Activated naive CD8-positive, alpha-beta T cell (primary cell): ENCODE data around the gene THOC5.

ENCODE experiments used
- H3K27ac Mint-ChIP-seq: one replicate; pipeline ENCODE4 v1.8.0; 2021; ENCODE audit warnings: mixed read lengths
- H3K27me3 Mint-ChIP-seq: one replicate; pipeline ENCODE4 v1.8.0; 2021; ENCODE audit warnings: mixed read lengths
- H3K36me3 Mint-ChIP-seq: one replicate; pipeline ENCODE4 v1.8.0; 2021; ENCODE audit warnings: mixed read lengths
- H3K4me1 Mint-ChIP-seq: one replicate; pipeline ENCODE4 v1.8.0; 2021; ENCODE audit warnings: low read depth, mixed read lengths
- H3K4me3 Mint-ChIP-seq: one replicate; pipeline ENCODE4 v1.8.0; 2021; ENCODE audit warnings: mild to moderate bottlenecking, mixed read lengths
- H3K9me3 Mint-ChIP-seq: one replicate; pipeline ENCODE4 v1.8.0; 2021; ENCODE audit warnings: low read depth, mixed read lengths

Gene THOC5

GRCh38 chr22:29479417-29480261, 73.9 kb downstream of the THOC5 start, which contains the start of gene NEFH:
Gene NEFH, plus strand, starts transcription at chr22:29480218. Its CDS starts 45 bp downstream, at chr22:29480263.
- peaks cover 22% of the 10 kb centered on the region for H3K27me3 Mint-ChIP-seq
- H3K36me3 Mint-ChIP-seq: no peaks in the 10 kb centered on the region
- H3K9me3 Mint-ChIP-seq: no peaks in the 10 kb centered on the region
- peak within 1 kb of the TSS; percentile 74 for H3K4me3 Mint-ChIP-seq
- peaks cover 14% of the 10 kb centered on the region for H3K4me1 Mint-ChIP-seq
- no peak within 1 kb of the TSS for H3K27ac Mint-ChIP-seq

- Mint-ChIP-seq H3K27ac (no peak overlapping the region), H3K4me3 (no peak overlapping the region), H3K4me1 (peaks cover 14% of the 10 kb centered on the region), H3K9me3 (no peaks in the 10 kb centered on the region), H3K27me3 (peaks cover 22% of the 10 kb centered on the region), H3K36me3 (no peaks in the 10 kb centered on the region)
Observed at GRCh38 chr22:29478326-29479276, 75.0 kb downstream of the THOC5 start.

- H3K27ac Mint-ChIP-seq: no peak overlapping the region
- H3K4me3 Mint-ChIP-seq: no peak overlapping the region
- no peaks in the 10 kb centered on the region for H3K9me3 Mint-ChIP-seq
- peaks cover 22% of the 10 kb centered on the region for H3K27me3 Mint-ChIP-seq
- H3K36me3 Mint-ChIP-seq: no peaks in the 10 kb centered on the region
- peaks cover 14% of the 10 kb centered on the region for H3K4me1 Mint-ChIP-seq
Observed at GRCh38 chr22:29477723-29478318, 75.7 kb downstream of the THOC5 start.

- Mint-ChIP-seq H3K27ac (no peak overlapping the region), H3K4me3 (no peak overlapping the region), H3K36me3 (no peaks in the 10 kb centered on the region), H3K4me1 (peaks cover 9% of the 10 kb centered on the region), H3K9me3 (no peaks in the 10 kb centered on the region), H3K27me3 (peaks cover 19% of the 10 kb centered on the region)
Observed at GRCh38 chr22:29476116-29476515, 77.4 kb downstream of the THOC5 start.

- H3K27me3 Mint-ChIP-seq: peaks cover 20% of the 10 kb centered on the region
Observed at GRCh38 chr22:29475550-29475949, 78.0 kb downstream of the THOC5 start.

GRCh38 chr22:29473001-29473400, 80.6 kb downstream of the THOC5 start:
- Mint-ChIP-seq H3K4me3 (no peak overlapping the region), H3K36me3 (no peaks in the 10 kb centered on the region), H3K27me3 (peaks cover 11% of the 10 kb centered on the region), H3K9me3 (no peaks in the 10 kb centered on the region), H3K27ac (no peak overlapping the region), H3K4me1 (peaks cover 3% of the 10 kb centered on the region)

More at GRCh38 chr22:29475550-29475949, 78.0 kb downstream of the THOC5 start:
- Mint-ChIP-seq H3K9me3 (no peaks in the 10 kb centered on the region), H3K27ac (no peak overlapping the region), H3K36me3 (no peaks in the 10 kb centered on the region), H3K4me3 (no peak overlapping the region), H3K4me1 (peaks cover 11% of the 10 kb centered on the region)

GRCh38 chr22:29470159-29470855, 83.2 kb downstream of the THOC5 start:
- Mint-ChIP-seq H3K4me1 (peaks cover 3% of the 10 kb centered on the region), H3K9me3 (no peaks in the 10 kb centered on the region), H3K4me3 (peak overlapping the region; percentile 61), H3K27ac (no peak overlapping the region), H3K27me3 (peaks cover 7% of the 10 kb centered on the region), H3K36me3 (no peaks in the 10 kb centered on the region)

GRCh38 chr22:29469755-29470154, 83.8 kb downstream of the THOC5 start:
- Mint-ChIP-seq H3K27me3 (peaks cover 7% of the 10 kb centered on the region), H3K36me3 (no peaks in the 10 kb centered on the region), H3K4me3 (peak overlapping the region; percentile 61), H3K9me3 (no peaks in the 10 kb centered on the region), H3K27ac (no peak overlapping the region), H3K4me1 (peaks cover 3% of the 10 kb centered on the region)

- no peaks in the 10 kb centered on the region for H3K9me3 Mint-ChIP-seq
- no peaks in the 10 kb centered on the region for H3K36me3 Mint-ChIP-seq
- H3K4me1 Mint-ChIP-seq: no peaks in the 10 kb centered on the region
- no peak overlapping the region for H3K4me3 Mint-ChIP-seq
- H3K27ac Mint-ChIP-seq: no peak overlapping the region
- H3K27me3 Mint-ChIP-seq: peaks cover 3% of the 10 kb centered on the region
Observed at GRCh38 chr22:29464581-29464980, 89.0 kb downstream of the THOC5 start.

GRCh38 chr22:29463629-29464028, 89.9 kb downstream of the THOC5 start:
- Mint-ChIP-seq H3K27me3 (no peaks in the 10 kb centered on the region), H3K36me3 (no peaks in the 10 kb centered on the region), H3K4me3 (no peak overlapping the region), H3K4me1 (no peaks in the 10 kb centered on the region), H3K27ac (no peak overlapping the region), H3K9me3 (no peaks in the 10 kb centered on the region)

- no peaks in the 10 kb centered on the region for H3K36me3 Mint-ChIP-seq
- H3K9me3 Mint-ChIP-seq: no peaks in the 10 kb centered on the region
- no peak overlapping the region for H3K27ac Mint-ChIP-seq
- H3K4me1 Mint-ChIP-seq: no peaks in the 10 kb centered on the region
- H3K4me3 Mint-ChIP-seq: no peak overlapping the region
- no peaks in the 10 kb centered on the region for H3K27me3 Mint-ChIP-seq
Observed at GRCh38 chr22:29461263-29461662, 92.3 kb downstream of the THOC5 start.

- Mint-ChIP-seq H3K4me1 (no peaks in the 10 kb centered on the region), H3K4me3 (no peak overlapping the region), H3K36me3 (no peaks in the 10 kb centered on the region), H3K27me3 (no peaks in the 10 kb centered on the region), H3K9me3 (no peaks in the 10 kb centered on the region), H3K27ac (no peak overlapping the region)
Observed at GRCh38 chr22:29459773-29460172, 93.8 kb downstream of the THOC5 start.

GRCh38 chr22:29458551-29458950, 95.0 kb downstream of the THOC5 start:
- Mint-ChIP-seq H3K27me3 (no peaks in the 10 kb centered on the region), H3K27ac (no peak overlapping the region), H3K4me1 (no peaks in the 10 kb centered on the region), H3K9me3 (no peaks in the 10 kb centered on the region), H3K36me3 (no peaks in the 10 kb centered on the region), H3K4me3 (no peak overlapping the region)

- H3K4me3 Mint-ChIP-seq: no peak overlapping the region
- H3K27ac Mint-ChIP-seq: no peak overlapping the region
- no peaks in the 10 kb centered on the region for H3K27me3 Mint-ChIP-seq
- H3K4me1 Mint-ChIP-seq: no peaks in the 10 kb centered on the region
- no peaks in the 10 kb centered on the region for H3K36me3 Mint-ChIP-seq
- no peaks in the 10 kb centered on the region for H3K9me3 Mint-ChIP-seq
Observed at GRCh38 chr22:29457730-29458129, 95.8 kb downstream of the THOC5 start.
